Pons (tissue), 1 donor: ENCODE results near the gene PTGES2.

Source experiments
- DNase-seq: peaks from one replicate; pipeline ENCODE4 v3.0.0-alpha.2; 2016; ENCODE audit warnings: low spot score

Gene PTGES2

DNA sequence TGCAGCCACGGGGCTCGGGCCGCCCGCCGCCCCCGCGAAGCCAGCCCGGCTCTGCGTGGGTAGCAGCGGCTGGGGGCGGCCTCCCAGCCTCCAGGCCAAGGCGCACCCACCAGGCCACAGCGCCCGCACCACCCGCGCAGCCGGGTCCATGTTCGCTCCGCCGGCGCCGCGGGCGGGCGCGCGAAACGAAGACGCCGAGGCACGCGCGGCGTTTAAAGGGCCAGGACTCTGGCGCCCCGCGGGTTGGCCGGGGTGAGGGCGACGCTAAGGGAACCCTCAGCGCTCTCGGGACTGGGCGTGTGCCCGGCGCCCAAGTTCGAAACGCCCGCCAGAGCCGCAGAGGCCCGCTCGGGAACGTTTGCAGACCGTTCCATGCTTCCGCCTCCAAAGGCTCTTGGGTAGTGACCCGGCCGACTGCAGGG, at the start of gene PTGES2:
PTGES2 (minus strand) TSS at position 162 of the 422 bp plus-strand sequence; CDS start at position 150, 12 bp downstream.
- DNase-seq = peak; percentile 81

DNA sequence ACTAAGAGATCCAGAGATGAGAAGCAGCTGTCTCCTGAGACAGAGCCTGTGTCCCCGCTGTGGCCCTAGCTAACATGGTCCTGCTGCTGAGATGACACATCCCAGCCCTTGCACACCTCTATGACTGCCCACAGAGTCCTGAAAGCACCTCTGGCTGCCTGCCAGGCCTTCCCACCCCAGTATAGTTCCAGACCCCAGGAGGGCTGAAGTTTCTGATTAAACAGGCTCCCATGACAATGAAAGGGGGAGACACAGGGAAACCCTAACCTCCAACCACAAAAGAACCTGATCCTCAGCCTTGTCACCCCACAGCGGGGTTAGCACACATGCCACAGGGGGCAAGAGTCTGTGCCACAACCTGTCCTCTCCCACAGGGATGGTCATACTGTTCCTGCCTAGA, 48.2 kb upstream of the PTGES2 start:
- DNase-seq = no peak

DNA sequence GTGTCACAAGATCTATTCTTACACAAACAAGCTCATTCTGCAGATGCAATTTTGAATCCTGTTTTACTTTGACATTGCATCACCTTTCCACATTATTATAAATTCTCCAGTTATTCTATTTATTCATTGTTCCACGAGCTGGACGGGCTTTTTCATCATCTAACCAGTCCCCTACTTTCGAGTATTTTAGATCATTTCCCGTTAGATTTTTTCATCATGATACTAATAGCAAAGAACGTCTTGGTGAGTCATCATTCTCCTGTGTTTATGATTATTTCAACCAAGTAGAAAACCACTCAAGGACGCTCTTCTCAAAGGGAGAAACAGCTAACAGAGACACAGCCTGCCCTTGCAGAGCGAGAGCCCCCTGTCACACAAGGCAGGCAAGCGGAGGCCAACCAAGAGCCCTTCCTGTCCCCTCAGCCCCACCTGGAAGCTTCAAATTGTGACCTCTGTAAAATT, 47.6 kb upstream of the PTGES2 start:
- no peak for DNase-seq

DNA sequence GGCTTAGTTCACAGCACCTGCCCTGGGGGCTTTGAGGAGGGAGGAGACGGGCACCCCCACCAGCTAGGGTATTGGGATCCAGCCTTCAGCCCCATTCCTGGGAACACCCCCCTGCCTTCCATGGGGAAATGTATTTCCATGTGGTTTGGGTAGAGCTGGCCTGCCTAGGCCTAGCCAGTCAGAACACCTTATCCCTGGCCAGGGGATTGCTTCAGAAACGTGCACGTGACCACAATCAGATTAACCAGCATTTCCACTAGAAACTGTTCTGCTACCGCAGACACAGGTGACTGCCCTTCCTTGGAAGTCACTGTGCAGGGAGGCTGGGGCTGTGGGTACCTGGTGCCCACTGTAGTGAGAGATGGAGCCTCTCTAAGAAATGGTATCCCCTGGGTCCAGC, 46.5 kb upstream of the PTGES2 start:
- DNase-seq = no peak

DNA sequence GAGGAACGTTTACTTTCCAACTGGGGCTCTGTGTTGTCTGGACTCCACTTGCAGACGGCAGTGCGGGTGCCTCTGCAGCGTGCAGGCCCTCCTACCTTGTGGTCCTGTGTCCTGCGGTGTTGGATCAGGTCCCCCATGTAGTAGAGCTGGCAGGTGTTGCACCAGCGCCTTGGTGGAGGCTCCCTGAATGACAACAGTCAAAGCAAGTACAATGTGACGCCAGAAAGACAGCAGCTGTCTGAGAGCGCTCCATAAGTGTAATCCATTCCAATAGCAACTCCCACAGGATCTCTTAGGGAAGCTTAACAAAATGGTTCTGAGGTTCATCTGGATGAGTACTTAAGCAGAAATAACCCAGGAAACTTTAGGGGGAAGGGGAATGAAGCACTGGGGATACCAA, 42.4 kb upstream of the PTGES2 start:
- DNase-seq = no peak

DNA sequence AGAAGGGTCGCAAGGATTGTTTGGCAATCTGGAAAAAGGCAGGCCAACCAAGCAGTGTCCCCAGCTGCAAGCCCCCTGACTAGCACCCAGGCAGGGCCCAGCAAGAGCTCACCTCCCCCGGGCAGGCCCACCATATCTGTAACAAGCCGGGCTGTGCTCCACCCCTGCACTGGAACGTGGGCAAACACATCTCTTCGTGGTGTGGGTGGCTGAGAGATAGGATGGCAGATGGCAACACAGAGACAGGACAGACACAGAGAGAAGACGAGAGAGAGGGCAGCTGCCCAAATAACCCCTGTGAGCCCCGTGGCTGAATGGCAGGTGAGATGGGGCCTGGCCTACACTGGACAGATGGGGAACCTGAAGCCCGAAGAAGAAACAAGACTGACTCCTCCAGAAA, 42.0 kb upstream of the PTGES2 start:
- no peak for DNase-seq

DNA sequence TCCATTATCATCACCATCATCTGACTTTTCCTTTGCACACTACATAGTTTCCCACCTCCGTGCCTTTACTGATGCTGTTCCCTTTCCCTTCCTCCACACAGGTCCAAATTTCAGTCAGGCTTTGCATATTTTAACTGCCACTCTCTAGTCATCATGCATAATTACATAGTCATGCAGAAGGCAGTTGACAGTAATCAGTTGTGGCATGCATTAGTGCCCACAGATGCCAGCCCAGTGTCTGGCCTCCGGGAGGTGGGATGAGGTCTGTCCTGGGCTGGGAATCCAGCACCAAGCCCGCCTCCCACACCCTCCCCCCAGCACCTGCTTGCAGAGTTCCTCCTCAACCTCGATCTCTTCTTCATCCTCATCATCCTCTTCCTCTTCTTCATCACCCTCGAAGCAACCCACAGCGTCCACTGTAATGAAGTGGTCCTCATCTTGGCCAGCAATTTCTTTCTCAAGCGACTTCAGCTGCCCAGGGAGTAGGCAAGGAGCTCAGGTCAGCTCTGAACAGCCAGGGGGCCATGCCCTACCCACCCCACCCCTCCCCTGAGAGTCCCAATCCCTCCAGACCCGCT, 41.3 kb upstream of the PTGES2 start:
- no peak for DNase-seq

DNA sequence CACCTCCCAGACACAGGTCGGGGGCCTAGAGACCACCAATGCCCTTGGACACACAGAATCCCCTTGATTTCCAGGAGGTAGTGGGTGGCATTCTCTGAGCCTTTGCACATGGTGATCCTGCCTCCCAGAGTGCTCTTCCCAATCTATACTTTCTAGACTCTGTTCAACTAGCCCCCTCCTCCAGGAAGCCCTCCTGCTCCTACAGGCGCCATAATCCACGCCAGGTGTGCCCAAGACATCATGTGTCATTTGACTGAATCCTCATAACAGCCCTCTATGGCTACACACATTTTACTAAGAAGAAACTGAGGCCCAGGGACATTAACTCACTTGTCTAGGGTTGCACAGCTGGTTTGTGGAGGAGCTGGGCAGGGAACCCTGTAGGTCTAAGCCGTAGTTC, 39.7 kb upstream of the PTGES2 start:
- DNase-seq = no peak

DNA sequence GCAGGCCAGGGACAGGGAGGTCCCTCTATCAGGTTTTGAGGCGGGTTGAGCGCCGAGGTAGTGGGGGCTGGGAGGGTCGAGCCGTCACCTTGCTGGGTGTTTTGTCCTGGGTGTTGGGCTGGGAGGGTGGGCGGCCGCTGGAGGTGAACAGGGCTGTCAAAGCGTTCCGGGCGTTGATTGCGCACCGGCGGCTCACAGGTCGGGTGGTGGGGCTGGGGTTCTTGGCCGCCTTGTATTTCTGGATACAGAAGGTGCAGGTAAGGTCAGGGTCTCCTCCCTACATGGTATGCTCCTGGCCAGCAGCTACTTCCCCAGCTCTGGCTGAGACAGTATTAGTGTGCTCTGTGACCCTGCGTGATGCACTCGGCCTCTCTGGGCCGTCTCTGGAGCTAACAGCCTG, 38.6 kb upstream of the PTGES2 start:
- no peak for DNase-seq

DNA sequence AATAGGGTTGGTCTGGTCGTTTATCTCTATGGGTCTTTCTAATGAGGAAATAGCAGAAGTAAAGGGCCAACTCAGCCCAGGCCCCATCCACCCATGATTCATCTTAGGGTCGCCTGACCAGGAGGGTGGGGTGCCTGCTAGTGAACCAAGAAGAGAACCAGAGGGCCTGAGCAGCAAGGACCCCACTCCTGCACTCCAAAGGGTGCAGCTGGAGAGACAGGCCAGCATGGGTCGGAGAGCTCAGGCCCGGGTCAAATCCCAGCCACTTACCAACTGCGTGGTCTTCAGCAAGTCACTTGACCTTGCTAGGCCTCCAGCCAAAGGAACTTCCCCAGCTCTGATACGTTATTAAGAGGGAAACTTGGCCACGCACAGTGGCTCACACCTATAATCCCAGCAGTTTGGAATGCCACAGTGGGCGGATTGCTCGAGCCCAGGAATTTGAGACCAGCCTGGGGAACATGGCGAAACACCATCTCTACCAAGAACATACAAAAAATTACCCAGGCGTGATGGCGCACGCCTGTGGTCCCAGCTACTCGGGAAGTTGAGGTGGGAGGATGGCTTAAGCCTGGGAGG, 36.9 kb upstream of the PTGES2 start:
- no peak for DNase-seq

DNA sequence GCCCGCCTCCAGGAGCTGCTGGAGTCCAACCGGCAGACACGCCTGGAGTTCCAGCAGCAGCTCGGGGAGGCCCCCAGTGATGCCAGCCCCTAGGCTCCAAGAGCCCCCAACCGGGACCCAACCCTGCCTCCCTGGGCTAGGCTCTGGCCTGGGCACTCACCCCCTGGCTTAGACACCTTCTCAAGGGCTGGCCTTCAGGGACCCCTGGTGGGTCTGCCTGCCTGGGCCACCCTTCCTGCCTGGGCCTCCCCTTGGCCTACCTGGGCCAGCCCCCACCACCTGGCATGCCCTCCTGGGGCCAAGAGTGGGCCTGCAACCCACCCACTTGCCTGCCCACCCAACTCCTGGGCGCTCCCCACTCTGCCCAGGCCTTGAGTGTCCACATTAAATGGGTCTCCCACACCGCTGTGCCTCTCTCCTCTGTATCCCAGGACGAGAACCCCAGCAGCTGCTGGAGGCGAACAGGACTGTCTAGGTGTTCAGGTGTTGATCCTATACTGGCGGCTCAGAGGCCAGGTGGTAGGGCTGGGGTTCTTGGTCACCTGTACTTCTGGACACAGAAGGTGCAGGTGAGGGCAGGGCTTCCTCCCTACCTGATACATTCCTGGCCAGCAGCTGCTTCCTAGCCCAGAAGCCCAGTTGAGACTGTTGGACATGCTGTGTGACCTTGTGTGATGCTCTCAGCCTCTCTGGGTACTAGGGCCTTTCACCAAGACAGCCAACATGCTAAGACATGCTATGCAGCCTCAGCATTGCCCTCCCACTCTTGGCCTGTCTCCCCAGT, 36.2 kb upstream of the PTGES2 start:
- no peak for DNase-seq

DNA sequence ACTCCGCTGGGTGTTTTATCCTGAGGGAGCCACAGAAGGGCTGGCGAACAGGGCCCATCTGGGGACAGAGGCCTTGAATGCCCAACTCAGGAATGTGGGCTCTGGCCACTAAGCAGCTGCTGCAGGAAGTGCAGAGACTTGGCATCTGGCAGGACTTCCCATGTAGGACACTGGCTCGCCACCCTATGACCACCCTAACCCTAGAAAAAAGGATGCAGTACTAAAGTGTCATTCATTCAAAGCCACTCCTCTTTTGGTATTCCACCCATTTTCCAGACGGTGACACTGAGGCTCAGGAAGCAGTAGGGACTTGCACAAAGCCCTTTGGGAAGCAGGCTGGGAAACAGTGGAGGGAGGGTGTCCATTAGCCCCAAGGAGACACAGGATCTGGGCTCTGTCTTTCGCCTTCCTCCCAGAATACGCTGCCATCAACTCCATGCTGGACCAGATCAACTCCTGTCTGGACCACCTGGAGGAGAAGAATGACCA, 35.5 kb upstream of the PTGES2 start:
- DNase-seq = no peak

DNA sequence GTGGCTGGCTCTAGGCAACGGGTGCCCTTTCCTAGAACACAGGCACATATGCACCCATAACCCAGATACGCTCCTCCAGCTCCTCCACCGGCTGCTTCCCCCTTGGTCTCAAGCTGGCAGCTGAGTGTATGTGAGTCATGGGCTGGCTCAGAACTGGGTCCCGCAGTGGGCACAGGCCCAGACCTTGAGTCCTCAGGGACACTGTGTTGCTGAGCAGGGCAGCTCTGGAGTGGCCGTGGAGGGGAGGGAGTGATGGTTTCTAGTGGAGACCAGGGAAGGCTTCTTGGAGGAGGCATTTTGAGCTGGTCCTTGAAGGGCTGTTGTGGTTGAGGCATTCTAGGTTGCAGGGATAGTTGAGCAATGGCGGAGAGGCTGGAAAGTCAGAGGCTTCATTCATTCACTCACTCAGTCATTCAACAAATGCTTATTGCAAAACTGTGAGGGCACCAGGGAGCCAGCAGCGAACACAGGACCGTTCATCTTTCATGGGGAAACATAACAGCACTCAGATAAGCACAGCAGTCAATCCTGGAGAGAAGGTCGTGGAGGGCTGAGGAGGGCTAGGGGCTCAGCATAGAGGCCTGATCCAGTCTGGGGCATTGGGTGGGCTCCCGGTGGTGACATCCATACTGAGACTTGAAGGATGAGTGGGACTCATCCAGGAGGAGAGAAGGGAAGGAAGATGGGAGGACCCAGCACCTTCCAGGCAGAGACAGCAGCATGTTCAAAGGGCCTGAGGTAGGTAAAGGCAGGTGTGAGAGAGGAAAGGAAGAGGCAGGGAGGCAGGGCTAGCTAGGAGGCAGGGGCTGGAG, 34.9 kb upstream of the PTGES2 start:
- no peak for DNase-seq

DNA sequence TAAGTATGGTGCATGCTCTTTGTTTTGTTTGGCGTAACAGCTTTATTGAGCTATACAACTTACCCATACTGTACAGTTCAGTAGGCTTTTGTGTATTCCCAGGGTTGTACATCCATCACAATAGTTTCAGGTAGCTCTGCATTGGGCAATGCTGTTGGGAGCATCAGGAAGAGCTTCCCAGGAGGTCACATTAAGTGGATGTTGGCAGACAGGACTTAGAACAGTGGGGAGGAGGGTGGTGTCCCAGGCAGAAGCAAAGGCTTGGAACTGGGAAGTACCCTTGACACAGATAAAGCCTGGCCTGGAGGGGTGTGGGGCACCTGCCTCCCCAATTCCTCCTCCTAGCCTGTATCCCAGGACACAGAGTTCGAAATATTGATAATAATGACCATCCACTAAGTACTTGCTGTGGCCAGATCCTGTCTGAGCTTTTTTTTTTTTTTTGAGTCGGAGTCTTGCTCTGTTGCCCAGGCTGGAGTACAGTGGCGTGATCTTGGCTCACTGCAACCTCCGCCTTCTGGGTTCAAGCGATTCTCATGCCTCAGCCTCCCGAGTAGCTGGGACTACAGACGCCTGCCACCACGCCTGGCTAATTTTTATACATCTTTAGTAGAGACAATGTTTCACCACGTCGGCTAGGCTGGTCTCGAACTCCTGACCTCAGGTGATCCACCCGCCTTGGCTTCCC, 33.8 kb upstream of the PTGES2 start:
- DNase-seq = no peak

DNA sequence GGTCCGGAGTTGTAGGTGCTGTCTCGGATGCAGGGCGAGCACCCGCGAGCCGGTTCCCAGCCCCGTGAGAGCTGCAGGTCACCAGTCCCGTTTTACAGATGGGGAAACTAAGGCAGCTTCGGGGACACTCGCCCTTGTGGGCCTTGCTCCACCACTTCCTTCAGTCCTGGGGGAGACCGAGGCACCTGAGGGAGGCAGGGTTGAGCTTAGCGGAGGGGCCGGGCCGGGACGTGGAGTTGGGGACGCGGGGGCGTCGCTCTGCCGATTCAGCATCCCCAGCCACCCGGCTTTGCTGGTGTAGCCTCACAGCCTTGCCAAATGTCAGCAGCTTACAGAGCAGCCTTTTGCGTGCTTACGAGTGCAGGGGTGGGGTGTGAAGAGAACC, 33.1 kb upstream of the PTGES2 start:
- DNase-seq = no peak

DNA sequence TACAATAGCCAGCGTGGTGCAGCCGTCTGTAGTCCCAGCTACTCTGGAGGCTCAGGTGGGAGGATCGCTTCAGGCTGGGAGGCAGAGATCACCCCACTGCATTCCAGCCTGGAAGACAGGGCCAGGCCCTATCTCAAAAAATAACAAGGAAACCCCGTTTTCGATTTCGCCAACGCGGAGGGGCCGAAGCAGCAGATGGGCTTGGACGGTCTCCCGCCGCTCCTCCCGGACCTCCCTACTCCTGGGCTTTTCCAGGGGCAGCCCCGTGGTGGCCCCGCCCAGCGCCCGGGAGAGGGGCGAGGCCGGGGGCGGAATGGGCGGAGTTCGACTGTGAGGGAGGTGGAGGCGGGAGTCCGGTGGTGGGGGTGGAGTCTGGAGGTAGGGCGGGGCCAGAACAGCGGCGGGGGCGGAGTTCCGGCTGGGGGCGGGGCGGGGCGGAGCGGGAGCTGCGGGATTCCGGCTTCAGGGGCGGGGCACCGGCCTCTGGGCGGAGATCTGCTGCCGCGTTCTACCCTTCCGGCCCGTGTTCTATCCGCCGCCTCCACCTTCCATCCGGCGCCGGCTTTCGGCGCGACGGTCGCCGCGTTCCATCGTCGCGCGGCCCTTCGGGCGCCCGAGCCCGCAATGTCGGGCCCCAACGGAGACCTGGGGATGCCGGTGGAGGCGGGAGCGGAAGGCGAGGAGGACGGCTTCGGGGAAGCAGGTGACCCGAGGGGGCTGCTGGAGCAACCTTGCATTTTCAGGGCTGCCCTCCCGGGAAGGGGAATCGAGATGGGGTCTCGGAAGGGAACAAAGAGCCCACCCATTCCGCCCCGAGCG, 32.5 kb upstream of the PTGES2 start, which contains the start of gene BBLN:
BBLN (plus strand) TSS at position 482 of the 819 bp plus-strand sequence; CDS start at position 625, 143 bp downstream.
- peak; percentile 91 for DNase-seq

DNA sequence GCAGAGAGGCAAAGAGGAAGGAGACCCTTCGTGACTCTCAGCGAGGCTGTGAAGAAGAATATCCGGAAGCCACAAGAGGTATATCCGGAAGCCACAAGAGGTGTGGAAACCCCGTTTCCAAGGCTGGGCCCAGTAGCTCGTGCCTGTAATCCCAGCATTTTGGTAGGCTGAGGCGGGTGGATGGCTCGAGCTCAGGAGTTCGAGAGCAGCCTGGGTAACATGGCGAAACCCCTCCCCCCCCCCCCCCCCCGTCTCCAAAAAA, 31.9 kb upstream of the PTGES2 start:
- no peak for DNase-seq

DNA sequence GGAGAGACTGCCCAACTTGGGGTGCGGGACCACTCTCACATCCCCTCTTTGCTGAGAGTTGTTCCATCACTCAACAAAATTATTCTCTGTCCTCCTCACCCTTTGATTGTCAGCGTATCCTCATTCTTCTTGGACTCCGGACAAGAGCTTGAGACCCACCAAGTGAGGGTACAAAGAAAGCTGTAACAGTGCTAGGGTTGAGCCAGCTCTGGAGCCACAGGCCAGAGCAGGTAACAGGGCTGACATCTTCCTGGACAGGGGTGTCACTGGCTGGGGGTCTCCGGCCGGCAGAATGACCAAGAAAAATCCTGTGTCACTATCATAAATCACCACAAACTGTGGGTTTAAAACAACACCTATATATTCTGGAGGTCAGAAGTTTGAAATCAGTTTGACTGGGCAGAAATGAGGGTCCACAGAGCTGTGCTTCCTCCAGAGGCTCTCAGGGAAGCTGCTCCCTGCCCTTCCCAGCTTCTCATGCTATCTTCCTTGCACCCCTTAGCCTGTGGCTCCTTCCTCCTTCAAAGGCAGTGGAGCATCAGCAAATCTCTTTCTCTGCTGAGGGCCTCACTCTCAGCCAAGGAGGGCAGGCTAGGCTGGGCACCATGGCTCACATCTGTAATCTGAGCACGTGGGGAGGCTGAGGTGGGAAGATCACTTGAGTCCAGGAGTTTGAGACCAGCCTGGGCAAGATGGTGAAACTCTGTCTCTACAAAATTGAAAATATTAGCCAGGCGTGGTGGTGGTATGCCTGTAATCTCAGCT, 28.4 kb upstream of the PTGES2 start:
- no peak for DNase-seq

DNA sequence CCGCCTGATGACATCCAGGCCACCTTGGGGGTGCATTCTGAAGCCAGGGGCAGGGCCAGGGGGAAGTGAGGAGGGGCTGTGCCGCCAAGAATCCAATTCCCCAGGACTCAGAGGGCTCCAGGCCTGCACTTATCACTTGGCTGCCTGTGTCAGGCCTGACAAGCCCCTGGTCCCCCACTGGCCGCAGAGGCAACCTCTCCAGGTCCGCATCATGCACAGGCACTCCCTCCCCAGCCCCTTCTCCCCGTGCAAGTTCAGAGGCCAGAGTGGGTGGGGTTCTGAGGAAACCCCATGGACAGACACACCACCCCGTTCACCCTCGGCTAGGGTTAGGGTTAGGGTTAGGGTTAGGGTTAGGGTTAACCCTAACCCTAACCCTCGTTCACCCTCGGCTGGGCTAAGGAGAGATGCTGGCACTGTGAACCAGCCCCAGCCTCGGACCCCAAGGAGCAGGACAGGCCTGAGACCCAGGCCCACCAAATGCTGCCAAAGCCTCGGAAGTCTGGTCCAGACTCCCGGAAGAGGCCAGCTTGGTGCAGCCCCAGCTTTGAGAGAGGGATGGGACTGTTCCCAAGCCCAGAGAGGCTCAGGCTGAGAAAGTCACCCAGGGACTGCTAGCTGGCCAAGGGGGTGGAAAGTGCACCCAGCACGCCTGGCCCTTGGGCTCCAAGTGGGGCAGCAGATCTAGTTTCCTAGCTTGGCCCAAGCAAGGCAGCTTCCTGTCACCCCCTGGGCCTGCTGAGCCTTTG, 26.6 kb upstream of the PTGES2 start:
- DNase-seq = no peak
